Purkinje cell (primary cell): ENCODE data around the gene IL1F10. TPM values are rescaled to one million over a fixed set of nuclear protein-coding genes. Genes with fewer than 3 reads are reported as not detected.

ENCODE experiments used
- polyA plus RNA-seq: library from polyadenylated mRNA; unstranded; fragments of >200 nt; fragmentation: Nextera tagmentation; gene quantifications from 2 replicates; pipeline ENCODE4 v1.2.1, GENCODE V29; 2014

IL1F10 gene
- polyA plus RNA-seq: not detected in 2 replicates

GRCh38 chr2:113067681-113068080 lies at the start of gene IL1F10:
IL1F10 (plus strand) TSS chr2:113067970; CDS start chr2:113072739, 4,769 bp downstream.

GRCh38 chr2:113052396-113052917 lies 15.3 kb upstream of the IL1F10 start, which contains the start of gene IL36B:
IL36B (minus strand) TSS chr2:113052867.

GRCh38 chr2:113058998-113059960 lies 8.5 kb upstream of the IL1F10 start, which contains the start of gene IL36RN:
IL36RN (plus strand) TSS chr2:113059198; CDS start chr2:113059439, 241 bp downstream.

Other genes starting within 250 kb of the IL1F10 start
- gene IL1B, start 231.2 kb upstream of the IL1F10 start, polyA plus RNA-seq: not detected in 2 replicates
- gene IL37, start 156.8 kb upstream of the IL1F10 start, polyA plus RNA-seq: not detected in 2 replicates
- gene IL36G, start 90.0 kb upstream of the IL1F10 start, polyA plus RNA-seq: not detected in 2 replicates
- gene IL36A, start 62.5 kb upstream of the IL1F10 start, polyA plus RNA-seq: not detected in 2 replicates
- gene IL36B, start 15.1 kb upstream of the IL1F10 start, polyA plus RNA-seq: not detected in 2 replicates
- not detected in 2 replicates for gene IL36RN, start 8.8 kb upstream of the IL1F10 start, polyA plus RNA-seq
- gene IL1RN, start 59.6 kb downstream of the IL1F10 start, polyA plus RNA-seq: not detected in 2 replicates
- 0.04 TPM in 1 of 2 replicates, not detected in the other for gene PSD4, start 106.0 kb downstream of the IL1F10 start, polyA plus RNA-seq
- not detected in 2 replicates for gene PAX8, start 211.0 kb downstream of the IL1F10 start, polyA plus RNA-seq